ENCODE data around the gene KIF6.

KIF6 gene

GRCh38 chr6:39426073-39426456 is 299.1 kb downstream of the KIF6 start:
- in situ Hi-C loops (cut with MboI; ENCODE audit: low sequenced_read_pairs): no loop called here

DNA sequence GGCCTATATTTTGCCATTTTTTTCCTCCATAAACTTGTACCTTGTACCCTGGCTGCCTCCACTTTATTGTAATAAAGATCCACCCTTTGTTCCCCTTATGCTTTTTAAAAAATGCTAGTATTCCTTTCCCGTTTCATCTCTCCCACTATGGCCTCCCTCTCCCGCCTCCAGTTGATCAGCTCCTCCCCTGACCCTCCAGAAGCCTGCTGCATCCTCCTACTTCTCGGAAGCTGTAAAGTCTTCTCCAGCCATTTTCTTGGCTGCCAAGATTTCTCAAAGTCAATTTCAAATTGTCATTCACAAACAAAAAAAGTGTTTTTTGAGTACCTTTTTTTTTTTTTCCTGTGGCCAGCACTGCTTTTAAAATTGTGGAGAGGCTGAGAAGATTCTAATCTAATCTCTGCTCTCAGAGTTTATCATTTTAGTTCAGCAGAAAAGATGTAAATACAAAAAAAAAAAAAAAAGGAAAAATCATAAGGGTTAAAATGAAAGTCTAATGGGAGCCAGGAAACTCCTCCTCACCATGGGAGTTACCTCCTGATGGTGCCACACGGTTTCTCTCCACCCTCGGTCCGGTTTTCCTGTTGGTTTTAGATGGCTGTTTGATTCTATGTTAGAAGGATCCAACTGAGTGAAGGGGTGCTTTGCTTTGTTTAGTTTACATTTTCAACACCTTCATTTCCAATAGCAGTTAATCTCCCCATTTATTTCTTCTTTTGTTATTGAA is 299.7 kb downstream of the KIF6 start:
- in situ Hi-C loops (cut with MboI; ENCODE audit: low sequenced_read_pairs): no loop called here

DNA sequence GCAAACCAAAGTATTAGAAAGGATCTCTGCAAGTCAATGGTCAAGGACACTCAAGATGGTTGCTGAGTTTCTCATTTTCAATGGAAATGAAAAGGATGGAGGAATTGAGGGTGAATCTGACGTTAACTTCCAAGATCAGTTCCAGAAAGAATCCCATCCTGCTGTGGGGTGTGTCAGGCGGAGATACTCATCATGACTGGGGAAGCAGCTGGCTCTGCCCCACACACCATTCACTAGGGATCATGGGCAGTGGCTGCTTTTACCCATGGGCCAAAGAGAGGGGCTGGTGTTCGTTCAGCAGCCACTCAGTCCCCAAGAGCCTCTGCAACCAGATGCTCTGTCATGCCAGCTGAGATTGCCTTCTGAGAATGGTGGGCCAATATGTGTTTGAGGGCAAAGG is 300.4 kb downstream of the KIF6 start:
- in situ Hi-C loops (cut with MboI; ENCODE audit: low sequenced_read_pairs): no loop called here

- in situ Hi-C loops (cut with MboI; ENCODE audit: low sequenced_read_pairs): no loop called here
Observed at GRCh38 chr6:39422238-39422637, 303.0 kb downstream of the KIF6 start.

DNA sequence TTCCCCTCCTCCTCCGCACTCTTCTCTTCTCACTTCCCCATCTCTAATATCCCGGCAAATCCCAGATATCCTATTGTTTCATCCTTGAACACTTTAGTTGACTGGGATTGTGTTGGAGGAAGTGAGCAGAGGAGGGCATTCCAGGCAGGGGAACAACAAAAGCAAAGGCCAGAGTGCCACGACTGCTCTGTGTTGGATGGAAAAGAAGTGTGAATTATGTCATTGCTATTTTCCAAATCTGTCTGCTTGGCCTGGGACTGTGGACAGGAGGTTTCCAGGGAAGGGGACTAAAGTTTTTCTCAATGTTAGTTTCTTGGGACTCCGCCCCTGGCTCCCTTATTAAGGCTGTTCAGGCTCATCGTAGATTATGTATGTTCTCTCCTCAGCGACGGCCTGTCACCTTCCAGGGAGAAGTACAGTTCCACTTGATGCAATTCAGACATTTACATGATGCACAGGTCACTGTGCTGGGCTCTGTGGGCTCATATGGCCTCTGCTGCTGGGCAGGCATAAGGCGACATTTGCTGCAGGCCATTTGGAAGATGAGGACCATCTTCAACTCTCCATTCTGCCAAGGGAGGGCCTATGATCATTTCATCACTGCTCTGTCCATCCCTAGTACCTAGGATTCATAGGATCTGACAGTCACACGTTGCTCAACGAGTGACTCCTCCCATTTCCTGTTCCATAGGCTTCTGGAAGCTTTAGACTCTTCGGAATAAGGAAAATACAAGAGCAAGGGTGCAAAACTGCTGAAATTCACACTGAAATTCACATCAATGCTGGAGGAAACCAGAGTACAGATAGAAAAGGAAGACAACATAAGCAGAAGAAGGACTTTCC is 303.6 kb downstream of the KIF6 start:
- in situ Hi-C loops (cut with MboI; ENCODE audit: low sequenced_read_pairs): no loop called here

GRCh38 chr6:39420300-39421265 is 304.6 kb downstream of the KIF6 start:
- in situ Hi-C loops (cut with MboI; ENCODE audit: low sequenced_read_pairs): no loop called here

- in situ Hi-C loops (cut with MboI; ENCODE audit: low sequenced_read_pairs): no loop called here
Observed at GRCh38 chr6:39419607-39420006, 305.6 kb downstream of the KIF6 start.

GRCh38 chr6:39417440-39417839 is 307.8 kb downstream of the KIF6 start:
- in situ Hi-C loops (cut with MboI; ENCODE audit: low sequenced_read_pairs): no loop called here

DNA sequence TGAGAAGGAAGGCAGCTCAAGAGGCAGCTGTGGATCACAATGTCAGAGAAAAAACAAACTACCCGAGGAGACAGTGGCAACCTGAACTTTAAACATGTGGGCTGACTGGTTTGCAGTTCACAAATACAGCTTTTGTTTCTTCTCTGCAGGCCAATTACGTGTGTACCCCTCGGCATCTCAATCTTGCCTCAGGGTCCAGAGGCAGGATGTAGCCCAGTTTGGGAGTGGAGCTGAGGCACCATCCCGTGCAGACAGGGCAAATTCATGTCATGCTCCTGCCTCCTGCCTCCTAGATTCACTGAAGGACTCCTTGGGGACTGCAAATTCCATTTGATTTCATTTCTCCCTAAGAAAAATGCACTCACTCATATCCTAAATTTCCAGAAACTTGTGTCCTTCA is 308.5 kb downstream of the KIF6 start:
- in situ Hi-C loops (cut with MboI; ENCODE audit: low sequenced_read_pairs): no loop called here

GRCh38 chr6:39416026-39416425 is 309.2 kb downstream of the KIF6 start:
- in situ Hi-C loops (cut with MboI; ENCODE audit: low sequenced_read_pairs): no loop called here

GRCh38 chr6:39415482-39415881 is 309.7 kb downstream of the KIF6 start:
- in situ Hi-C loops (cut with MboI; ENCODE audit: low sequenced_read_pairs): no loop called here

- in situ Hi-C loops (cut with MboI; ENCODE audit: low sequenced_read_pairs): no loop called here
Observed at GRCh38 chr6:39411465-39411864, 313.7 kb downstream of the KIF6 start.

- in situ Hi-C loops (cut with MboI; ENCODE audit: low sequenced_read_pairs): no loop called here
Observed at GRCh38 chr6:39411001-39411400, 314.2 kb downstream of the KIF6 start.

DNA sequence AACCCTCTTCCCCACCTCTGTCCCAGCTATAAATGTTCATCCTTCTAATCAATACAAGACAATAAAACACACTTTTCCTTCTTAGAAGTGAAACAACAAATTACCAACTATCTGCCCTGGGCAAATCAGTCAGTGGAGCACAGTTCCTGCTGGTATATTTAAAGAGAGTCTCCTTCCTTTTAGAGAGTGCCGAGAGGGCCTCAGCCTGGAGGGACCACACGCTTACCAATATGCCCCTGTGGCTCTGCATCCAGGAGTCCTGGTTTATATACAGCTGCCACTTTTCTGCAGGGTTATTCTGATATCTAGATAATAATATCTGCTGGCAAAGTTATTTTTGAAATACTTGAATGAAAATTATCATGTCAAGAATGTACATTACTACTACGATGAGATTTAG is 315.3 kb downstream of the KIF6 start:
- in situ Hi-C loops (cut with MboI; ENCODE audit: low sequenced_read_pairs): no loop called here

- in situ Hi-C loops (cut with MboI; ENCODE audit: low sequenced_read_pairs): no loop called here
Observed at GRCh38 chr6:39407446-39407993, 317.7 kb downstream of the KIF6 start.

DNA sequence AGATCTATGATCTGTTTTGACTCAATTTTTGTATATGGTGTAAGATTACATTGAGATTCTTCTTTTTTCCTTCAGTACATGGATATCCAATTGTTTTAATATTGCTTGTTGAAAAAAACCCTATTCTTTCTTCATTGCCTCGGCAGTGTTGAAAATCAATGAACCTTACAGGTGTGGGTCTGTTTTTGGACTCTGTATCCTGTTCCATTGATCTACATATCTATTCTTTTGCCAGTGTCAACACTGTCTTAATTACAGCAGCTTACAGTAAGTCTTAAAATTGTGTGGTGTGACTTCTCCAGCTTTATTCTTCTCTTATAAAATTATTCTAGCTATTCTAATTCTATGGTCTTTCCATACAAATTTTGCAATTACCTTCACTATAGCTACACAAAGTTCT is 320.9 kb downstream of the KIF6 start:
- in situ Hi-C loops (cut with MboI; ENCODE audit: low sequenced_read_pairs): no loop called here

DNA sequence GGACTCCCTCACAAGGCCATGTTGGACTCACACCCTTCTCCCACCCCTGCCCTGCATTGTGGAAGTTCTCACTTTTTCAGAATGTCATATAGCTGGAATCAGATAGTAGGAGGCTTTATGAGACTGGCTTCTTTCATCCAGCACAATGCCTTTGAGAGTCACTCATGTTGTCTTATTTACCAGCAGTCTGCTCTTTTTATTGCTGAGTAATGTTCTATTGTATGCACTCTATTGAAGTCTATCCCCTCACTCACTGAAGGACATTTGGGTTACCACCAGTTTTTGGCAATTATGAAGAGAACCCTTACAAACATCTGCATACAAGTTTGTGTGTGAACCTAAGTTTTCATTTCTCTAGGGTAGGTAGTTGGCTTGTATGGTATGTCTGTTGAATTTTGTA is 321.9 kb downstream of the KIF6 start:
- in situ Hi-C loops (cut with MboI; ENCODE audit: low sequenced_read_pairs): no loop called here

GRCh38 chr6:39402239-39402751 is 322.9 kb downstream of the KIF6 start:
- in situ Hi-C loops (cut with MboI; ENCODE audit: low sequenced_read_pairs): no loop called here

- in situ Hi-C loops (cut with MboI; ENCODE audit: low sequenced_read_pairs): no loop called here
Observed at GRCh38 chr6:39401376-39401775, 323.8 kb downstream of the KIF6 start.

GRCh38 chr6:39400026-39400425 is 325.2 kb downstream of the KIF6 start:
- in situ Hi-C loops (cut with MboI; ENCODE audit: low sequenced_read_pairs): no loop called here

GRCh38 chr6:39396854-39397253 is 328.4 kb downstream of the KIF6 start:
- in situ Hi-C loops (cut with MboI; ENCODE audit: low sequenced_read_pairs): no loop called here

Data from HL-60/S4 treated with phorbol 12-myristate 13-acetate at 8.2 ng/mL for 4 days and 3 days (cell line).